GM13976 (cell line): ENCODE measurements around the gene SRRM3.

Experiments
- DNase-seq: peaks from one replicate; pipeline ENCODE4 v3.0.0; 2012; ENCODE audit warnings: low spot score
- CTCF ChIP-seq: IDR thresholded peaks from 2 replicates; pipeline ENCODE4 v1.5.1; 2012; ENCODE audit warnings: borderline replicate concordance, mild to moderate bottlenecking; ENCODE audit not compliant: insufficient read depth; ENCODE audit errors: extremely low read depth, missing control alignments, control extremely low read depth
- in situ Hi-C: fragments of 300-500 bp; cut with MboI; formaldehyde crosslinking; loops from one replicate; pipeline ENCODE4 v1.12.0; 2022; ENCODE audit warnings: low sequenced_read_pairs, mixed read lengths, inconsistent platforms; ENCODE audit not compliant: unreplicated experiment

The SRRM3 gene

GRCh38 chr7:76216381-76217082, 14.8 kb downstream of the SRRM3 start:
- DNase-seq: no peak
- in situ Hi-C loops: no loop called here
- no peak for TF ChIP-seq CTCF

- in situ Hi-C loops: no loop called here
- no peak for DNase-seq
- no peak for TF ChIP-seq CTCF
Observed at GRCh38 chr7:76217942-76218566, 16.4 kb downstream of the SRRM3 start.

GRCh38 chr7:76220185-76221057, 18.7 kb downstream of the SRRM3 start:
- in situ Hi-C loops: no loop called here
- TF ChIP-seq CTCF: no peak

GRCh38 chr7:76222333-76222732, 20.6 kb downstream of the SRRM3 start:
- no peak for TF ChIP-seq CTCF
- in situ Hi-C loops: no loop called here
- DNase-seq: no peak

More at GRCh38 chr7:76220185-76221057, 18.7 kb downstream of the SRRM3 start:
- DNase-seq: no peak

- no peak for TF ChIP-seq CTCF
- in situ Hi-C loops: no loop called here
Observed at GRCh38 chr7:76222839-76223238, 21.1 kb downstream of the SRRM3 start.

GRCh38 chr7:76223286-76223972, 21.7 kb downstream of the SRRM3 start:
- in situ Hi-C loops: no loop called here
- no peak for TF ChIP-seq CTCF
- DNase-seq: no peak

More at GRCh38 chr7:76222839-76223238, 21.1 kb downstream of the SRRM3 start:
- DNase-seq: no peak
